H1 (cell line): ENCODE data around the gene PIAS1. TPM values are rescaled to one million over a fixed set of nuclear protein-coding genes. Genes with fewer than 3 reads are reported as not detected.

Source experiments
- TAF1 ChIP-seq: IDR thresholded peaks from 2 replicates; pipeline ENCODE4 v1.6.1; 2011; ENCODE audit warnings: mild to moderate bottlenecking, low read depth, low read length
- polyA plus RNA-seq, 7 experiments: library from polyadenylated mRNA; depleted of rRNA in 3 of 7; stranded (reverse) in 5 of 7; unstranded in 2 of 7; fragments of >200 nt in 5 of 7; fragments of 200-250 nt in 2 of 7; gene quantifications; 1 replicate in 5 of 7; 2 replicates in 1 of 7; 4 replicates in 1 of 7; pipeline versions ENCODE4 v1.2.1 to v1.2.3, GENCODE V29; 2011 to 2013; ENCODE audit warnings: missing spikeins in 2 of 7, mixed read lengths in 2 of 7
- total RNA-seq: library from RNA; stranded (reverse); fragmentation: NEBNext Ultra II Directional; extraction: Animal tissue kit (Norgen Biotek cat#: 25700); gene quantifications from 2 replicates; pipeline ENCODE4 v1.2.1, GENCODE V29; 2021
- TF ChIP-seq, protein P1 (sequence below): fragments of 300-600 bp; sonication (generic); IDR thresholded peaks from 2 replicates; pipeline ENCODE4 v1.7.1; 2012; ENCODE audit warnings: low read length, moderate library complexity, mild to moderate bottlenecking, inconsistent platforms; ENCODE audit not compliant: insufficient replicate concordance
- TF ChIP-seq, protein P2 (sequence below): IDR thresholded peaks from 2 replicates; pipeline ENCODE4 v1.6.1; 2012; ENCODE audit warnings: low read length, inconsistent platforms

Gene PIAS1
- total and polyA plus RNA-seq, 2 of the 8 experiments (the other 6 are each of a cell fraction or from before 2014, with no cell fraction given): 30.8 to 34.5 TPM

DNA sequence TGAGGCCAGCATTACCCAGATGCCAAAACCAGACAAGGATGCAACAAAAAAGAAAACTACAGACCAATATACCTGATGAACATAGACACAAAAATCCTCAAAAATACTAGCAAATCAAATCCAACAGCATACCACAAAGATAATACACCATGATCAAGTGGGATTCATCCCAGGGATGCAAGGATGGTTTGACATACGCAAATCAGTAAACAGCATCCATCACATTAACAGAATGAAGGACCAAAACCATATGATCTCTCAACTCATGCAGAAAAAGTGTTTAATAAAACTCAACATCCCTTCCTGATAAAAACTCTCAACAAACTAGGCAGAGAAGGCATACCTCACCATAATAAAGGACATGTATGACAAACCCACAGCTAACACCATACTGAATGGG, 14.0 kb upstream of the PIAS1 start (continued):
- TF ChIP-seq, protein P1, sequence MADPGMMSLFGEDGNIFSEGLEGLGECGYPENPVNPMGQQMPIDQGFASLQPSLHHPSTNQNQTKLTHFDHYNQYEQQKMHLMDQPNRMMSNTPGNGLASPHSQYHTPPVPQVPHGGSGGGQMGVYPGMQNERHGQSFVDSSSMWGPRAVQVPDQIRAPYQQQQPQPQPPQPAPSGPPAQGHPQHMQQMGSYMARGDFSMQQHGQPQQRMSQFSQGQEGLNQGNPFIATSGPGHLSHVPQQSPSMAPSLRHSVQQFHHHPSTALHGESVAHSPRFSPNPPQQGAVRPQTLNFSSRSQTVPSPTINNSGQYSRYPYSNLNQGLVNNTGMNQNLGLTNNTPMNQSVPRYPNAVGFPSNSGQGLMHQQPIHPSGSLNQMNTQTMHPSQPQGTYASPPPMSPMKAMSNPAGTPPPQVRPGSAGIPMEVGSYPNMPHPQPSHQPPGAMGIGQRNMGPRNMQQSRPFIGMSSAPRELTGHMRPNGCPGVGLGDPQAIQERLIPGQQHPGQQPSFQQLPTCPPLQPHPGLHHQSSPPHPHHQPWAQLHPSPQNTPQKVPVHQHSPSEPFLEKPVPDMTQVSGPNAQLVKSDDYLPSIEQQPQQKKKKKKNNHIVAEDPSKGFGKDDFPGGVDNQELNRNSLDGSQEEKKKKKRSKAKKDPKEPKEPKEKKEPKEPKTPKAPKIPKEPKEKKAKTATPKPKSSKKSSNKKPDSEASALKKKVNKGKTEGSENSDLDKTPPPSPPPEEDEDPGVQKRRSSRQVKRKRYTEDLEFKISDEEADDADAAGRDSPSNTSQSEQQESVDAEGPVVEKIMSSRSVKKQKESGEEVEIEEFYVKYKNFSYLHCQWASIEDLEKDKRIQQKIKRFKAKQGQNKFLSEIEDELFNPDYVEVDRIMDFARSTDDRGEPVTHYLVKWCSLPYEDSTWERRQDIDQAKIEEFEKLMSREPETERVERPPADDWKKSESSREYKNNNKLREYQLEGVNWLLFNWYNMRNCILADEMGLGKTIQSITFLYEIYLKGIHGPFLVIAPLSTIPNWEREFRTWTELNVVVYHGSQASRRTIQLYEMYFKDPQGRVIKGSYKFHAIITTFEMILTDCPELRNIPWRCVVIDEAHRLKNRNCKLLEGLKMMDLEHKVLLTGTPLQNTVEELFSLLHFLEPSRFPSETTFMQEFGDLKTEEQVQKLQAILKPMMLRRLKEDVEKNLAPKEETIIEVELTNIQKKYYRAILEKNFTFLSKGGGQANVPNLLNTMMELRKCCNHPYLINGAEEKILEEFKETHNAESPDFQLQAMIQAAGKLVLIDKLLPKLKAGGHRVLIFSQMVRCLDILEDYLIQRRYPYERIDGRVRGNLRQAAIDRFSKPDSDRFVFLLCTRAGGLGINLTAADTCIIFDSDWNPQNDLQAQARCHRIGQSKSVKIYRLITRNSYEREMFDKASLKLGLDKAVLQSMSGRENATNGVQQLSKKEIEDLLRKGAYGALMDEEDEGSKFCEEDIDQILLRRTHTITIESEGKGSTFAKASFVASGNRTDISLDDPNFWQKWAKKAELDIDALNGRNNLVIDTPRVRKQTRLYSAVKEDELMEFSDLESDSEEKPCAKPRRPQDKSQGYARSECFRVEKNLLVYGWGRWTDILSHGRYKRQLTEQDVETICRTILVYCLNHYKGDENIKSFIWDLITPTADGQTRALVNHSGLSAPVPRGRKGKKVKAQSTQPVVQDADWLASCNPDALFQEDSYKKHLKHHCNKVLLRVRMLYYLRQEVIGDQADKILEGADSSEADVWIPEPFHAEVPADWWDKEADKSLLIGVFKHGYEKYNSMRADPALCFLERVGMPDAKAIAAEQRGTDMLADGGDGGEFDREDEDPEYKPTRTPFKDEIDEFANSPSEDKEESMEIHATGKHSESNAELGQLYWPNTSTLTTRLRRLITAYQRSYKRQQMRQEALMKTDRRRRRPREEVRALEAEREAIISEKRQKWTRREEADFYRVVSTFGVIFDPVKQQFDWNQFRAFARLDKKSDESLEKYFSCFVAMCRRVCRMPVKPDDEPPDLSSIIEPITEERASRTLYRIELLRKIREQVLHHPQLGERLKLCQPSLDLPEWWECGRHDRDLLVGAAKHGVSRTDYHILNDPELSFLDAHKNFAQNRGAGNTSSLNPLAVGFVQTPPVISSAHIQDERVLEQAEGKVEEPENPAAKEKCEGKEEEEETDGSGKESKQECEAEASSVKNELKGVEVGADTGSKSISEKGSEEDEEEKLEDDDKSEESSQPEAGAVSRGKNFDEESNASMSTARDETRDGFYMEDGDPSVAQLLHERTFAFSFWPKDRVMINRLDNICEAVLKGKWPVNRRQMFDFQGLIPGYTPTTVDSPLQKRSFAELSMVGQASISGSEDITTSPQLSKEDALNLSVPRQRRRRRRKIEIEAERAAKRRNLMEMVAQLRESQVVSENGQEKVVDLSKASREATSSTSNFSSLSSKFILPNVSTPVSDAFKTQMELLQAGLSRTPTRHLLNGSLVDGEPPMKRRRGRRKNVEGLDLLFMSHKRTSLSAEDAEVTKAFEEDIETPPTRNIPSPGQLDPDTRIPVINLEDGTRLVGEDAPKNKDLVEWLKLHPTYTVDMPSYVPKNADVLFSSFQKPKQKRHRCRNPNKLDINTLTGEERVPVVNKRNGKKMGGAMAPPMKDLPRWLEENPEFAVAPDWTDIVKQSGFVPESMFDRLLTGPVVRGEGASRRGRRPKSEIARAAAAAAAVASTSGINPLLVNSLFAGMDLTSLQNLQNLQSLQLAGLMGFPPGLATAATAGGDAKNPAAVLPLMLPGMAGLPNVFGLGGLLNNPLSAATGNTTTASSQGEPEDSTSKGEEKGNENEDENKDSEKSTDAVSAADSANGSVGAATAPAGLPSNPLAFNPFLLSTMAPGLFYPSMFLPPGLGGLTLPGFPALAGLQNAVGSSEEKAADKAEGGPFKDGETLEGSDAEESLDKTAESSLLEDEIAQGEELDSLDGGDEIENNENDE: no peak
- TF ChIP-seq, protein P2, sequence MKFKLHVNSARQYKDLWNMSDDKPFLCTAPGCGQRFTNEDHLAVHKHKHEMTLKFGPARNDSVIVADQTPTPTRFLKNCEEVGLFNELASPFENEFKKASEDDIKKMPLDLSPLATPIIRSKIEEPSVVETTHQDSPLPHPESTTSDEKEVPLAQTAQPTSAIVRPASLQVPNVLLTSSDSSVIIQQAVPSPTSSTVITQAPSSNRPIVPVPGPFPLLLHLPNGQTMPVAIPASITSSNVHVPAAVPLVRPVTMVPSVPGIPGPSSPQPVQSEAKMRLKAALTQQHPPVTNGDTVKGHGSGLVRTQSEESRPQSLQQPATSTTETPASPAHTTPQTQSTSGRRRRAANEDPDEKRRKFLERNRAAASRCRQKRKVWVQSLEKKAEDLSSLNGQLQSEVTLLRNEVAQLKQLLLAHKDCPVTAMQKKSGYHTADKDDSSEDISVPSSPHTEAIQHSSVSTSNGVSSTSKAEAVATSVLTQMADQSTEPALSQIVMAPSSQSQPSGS: no peak
- no peak for TF ChIP-seq TAF1
